ENCODE results near the gene TRIM72. TPM values are rescaled to one million over a fixed set of nuclear protein-coding genes. Genes with fewer than 3 reads are reported as not detected.

Gene TRIM72
- total RNA-seq, 4 donors from 2014 or later, result 0.14 TPM; not detected in 3

GRCh38 chr16:31228206-31228605 is 14.3 kb downstream of the TRIM72 start:
- no peak for TF ChIP-seq EP300 (IDR thresholded peaks at IDR 0.05; ENCODE audit: low read depth)
- no peak for TF ChIP-seq POLR2AphosphoS5 (IDR thresholded peaks at IDR 0.05)
- TF ChIP-seq POLR2A (IDR thresholded peaks at IDR 0.05), result no peak
- no peak for TF ChIP-seq CTCF (IDR thresholded peaks at IDR 0.05)
- in situ Hi-C loops (cut with MboI; ENCODE audit: low pct_ligation_motif_present in 1 of 4, low pct_unique_long_range_greater_than_20kb in 1 of 4, low sequenced_read_pairs in 3 of 4) (no loop called here), intact Hi-C loops (cut with DNase I; ENCODE audit: low total_unique reads) (no loop called here)
- Histone ChIP-seq H3K27me3 (no peaks in the 10 kb centered on the region), H3K4me1 (no peaks in the 10 kb centered on the region), H3K36me3 (no peaks in the 10 kb centered on the region), H3K9me3 (no peaks in the 10 kb centered on the region), H3K27ac (no peak overlapping the region), H3K4me3 (no peak overlapping the region)
- 95 to 100% methylated on average over 1 to 4 of the region's 4 CpGs for WGBS, 2 donors (ENCODE audit: low coverage in 1 of 2)
- DNase-seq, result no peak

GRCh38 chr16:31229501-31229900 is 15.6 kb downstream of the TRIM72 start:
- WGBS, 2 donors (ENCODE audit: low coverage in 1 of 2), result 58 to 71% methylated on average over 2 to 10 of the region's 10 CpGs
- intact Hi-C loops (cut with DNase I; ENCODE audit: low total_unique reads), result no loop called here

GRCh38 chr16:31238041-31238440 is 24.1 kb downstream of the TRIM72 start:
- no peaks in the 10 kb centered on the region for H3K36me3 ChIP-seq
- H3K4me1 ChIP-seq, result no peaks in the 10 kb centered on the region
- no peaks in the 10 kb centered on the region for H3K9me3 ChIP-seq
- H3K4me3 ChIP-seq, result no peak overlapping the region
- in situ Hi-C loops (cut with MboI; ENCODE audit: low pct_ligation_motif_present in 1 of 4, low pct_unique_long_range_greater_than_20kb in 1 of 4, low sequenced_read_pairs in 3 of 4) (no loop called here), intact Hi-C loops (cut with DNase I; ENCODE audit: low total_unique reads) (no loop called here)
- H3K27me3 ChIP-seq, result peaks cover 4% of the 10 kb centered on the region
- WGBS, 2 donors (ENCODE audit: low coverage in 1 of 2), result 52 to 55% methylated on average over 4 of the region's 4 CpGs
- no peak for DNase-seq
- H3K27ac ChIP-seq, result no peak overlapping the region
- TF ChIP-seq POLR2A (IDR thresholded peaks at IDR 0.05) (no peak), CTCF (IDR thresholded peaks at IDR 0.05) (no peak), POLR2AphosphoS5 (IDR thresholded peaks at IDR 0.05) (no peak), EP300 (IDR thresholded peaks at IDR 0.05; ENCODE audit: low read depth) (no peak)

More at GRCh38 chr16:31229501-31229900, 15.6 kb downstream of the TRIM72 start:
- H3K9me3 ChIP-seq, result no peaks in the 10 kb centered on the region
- H3K27me3 ChIP-seq, result no peaks in the 10 kb centered on the region
- no peak overlapping the region for H3K27ac ChIP-seq
- no peak for DNase-seq
- H3K36me3 ChIP-seq, result no peaks in the 10 kb centered on the region
- no peaks in the 10 kb centered on the region for H3K4me1 ChIP-seq
- in situ Hi-C loops (cut with MboI; ENCODE audit: low pct_ligation_motif_present in 1 of 4, low pct_unique_long_range_greater_than_20kb in 1 of 4, low sequenced_read_pairs in 3 of 4), result no loop called here
- TF ChIP-seq POLR2AphosphoS5 (IDR thresholded peaks at IDR 0.05) (no peak), EP300 (IDR thresholded peaks at IDR 0.05; ENCODE audit: low read depth) (no peak), CTCF (IDR thresholded peaks at IDR 0.05) (no peak), POLR2A (IDR thresholded peaks at IDR 0.05) (no peak)
- H3K4me3 ChIP-seq, result no peak overlapping the region

- intact Hi-C loops (cut with DNase I; ENCODE audit: low total_unique reads) (no loop called here), in situ Hi-C loops (cut with MboI; ENCODE audit: low pct_ligation_motif_present in 1 of 4, low pct_unique_long_range_greater_than_20kb in 1 of 4, low sequenced_read_pairs in 3 of 4) (no loop called here)
- Histone ChIP-seq H3K4me3 (no peak overlapping the region), H3K27me3 (peaks cover 13% of the 10 kb centered on the region), H3K36me3 (no peaks in the 10 kb centered on the region), H3K27ac (no peak overlapping the region), H3K9me3 (no peaks in the 10 kb centered on the region), H3K4me1 (no peaks in the 10 kb centered on the region)
- 48 to 55% methylated on average over 4 to 6 of the region's 6 CpGs for WGBS, 2 donors (ENCODE audit: low coverage in 1 of 2)
- DNase-seq, result no peak
- TF ChIP-seq CTCF (IDR thresholded peaks at IDR 0.05) (no peak), EP300 (IDR thresholded peaks at IDR 0.05; ENCODE audit: low read depth) (no peak), POLR2AphosphoS5 (IDR thresholded peaks at IDR 0.05) (no peak), POLR2A (IDR thresholded peaks at IDR 0.05) (no peak)
Measured at GRCh38 chr16:31242206-31242605, 28.3 kb downstream of the TRIM72 start.

All from transverse colon (tissue), 4 donors.